ENCODE results near the gene KCNJ1. TPM values are rescaled to one million over a fixed set of nuclear protein-coding genes. Genes with fewer than 3 reads are reported as not detected.

KCNJ1 gene
- total RNA-seq, 2 donors from 2014 or later = not detected

DNA sequence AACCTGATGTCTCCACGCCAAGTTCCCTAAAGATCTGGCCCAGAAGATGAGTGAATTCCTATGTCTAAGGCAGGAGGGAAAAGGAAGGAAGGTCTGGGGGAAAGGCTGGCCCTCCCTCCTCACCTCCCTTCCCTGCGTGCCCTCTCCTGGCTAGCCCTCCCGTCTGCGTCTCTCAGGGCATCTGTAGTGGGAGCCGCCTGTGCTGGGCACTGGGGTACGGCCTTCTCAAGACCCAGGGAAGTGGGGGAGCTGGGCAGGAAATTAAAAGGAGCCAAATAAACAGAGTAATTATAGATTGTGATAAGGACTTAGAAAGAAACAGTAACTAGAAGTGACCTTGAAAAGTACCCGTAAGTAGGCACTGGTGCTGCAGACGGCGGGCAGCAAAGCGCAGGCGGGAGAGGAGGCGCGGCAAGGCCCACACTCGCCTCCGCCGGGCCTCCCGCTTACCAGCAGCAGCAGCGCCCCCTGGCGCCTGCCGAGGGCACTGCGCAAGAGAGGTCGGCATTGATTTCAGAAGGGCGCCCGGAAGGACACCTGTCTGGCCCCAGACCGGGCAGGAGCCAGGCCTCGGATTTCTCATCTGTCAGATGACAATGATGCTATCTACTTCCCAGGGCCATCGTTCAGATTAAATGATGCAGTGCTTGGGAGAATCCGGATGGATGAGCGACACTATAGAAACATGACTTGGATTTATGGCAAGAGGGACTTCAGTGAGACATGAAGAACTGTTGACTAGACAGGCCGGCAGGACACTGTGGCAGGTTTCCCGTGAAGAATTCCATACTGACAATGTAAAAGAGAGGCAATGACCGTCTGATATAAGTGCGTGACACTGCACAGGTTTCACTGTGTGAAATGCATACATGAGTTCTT, 7.3 kb downstream of the KCNJ1 start:
- DNase-seq (ENCODE audit: low spot score) = peak; percentile 67
- H3K4me3 ChIP-seq = no peak overlapping the region
- H3K36me3 ChIP-seq = no peaks in the 10 kb centered on the region
- H3K27me3 ChIP-seq = no peaks in the 10 kb centered on the region
- TF ChIP-seq CTCF (IDR thresholded peaks at IDR 0.05) = peak; percentile 90 to 95
- peak overlapping the region in 1 of 2 donors; percentile 8 for H3K27ac ChIP-seq
- H3K9me3 ChIP-seq = no peaks in the 10 kb centered on the region
- peaks cover 0 to 11% of the 10 kb centered on the region in 2 donors for H3K4me1 ChIP-seq

DNA sequence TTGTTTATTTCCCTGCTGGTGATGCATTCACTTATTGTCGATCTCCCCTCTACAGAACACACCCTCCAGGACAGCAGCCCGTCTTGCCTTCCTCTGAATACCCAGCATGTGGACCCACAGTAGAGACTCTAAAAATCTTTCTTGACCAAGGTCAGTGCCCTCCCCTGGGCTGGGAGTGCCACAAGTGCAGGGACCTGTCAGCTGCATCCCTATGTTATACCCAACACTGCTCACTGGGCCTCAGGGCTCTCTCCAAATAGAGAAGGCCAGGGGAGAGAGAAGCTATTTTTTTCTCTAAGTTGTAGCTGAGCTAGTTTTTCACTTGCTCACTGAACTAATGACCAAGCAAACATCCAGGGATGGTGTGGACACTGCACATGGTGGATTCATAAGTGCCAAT, 9.8 kb downstream of the KCNJ1 start:
- H3K9me3 ChIP-seq = no peaks in the 10 kb centered on the region
- peaks cover 0 to 11% of the 10 kb centered on the region in 2 donors for H3K4me1 ChIP-seq
- H3K4me3 ChIP-seq = no peak overlapping the region
- no peak overlapping the region for H3K27ac ChIP-seq
- H3K27me3 ChIP-seq = no peaks in the 10 kb centered on the region
- no peak for DNase-seq (ENCODE audit: low spot score)
- H3K36me3 ChIP-seq = no peaks in the 10 kb centered on the region
- no peak for TF ChIP-seq CTCF (IDR thresholded peaks at IDR 0.05)

GRCh38 chr11:128856241-128856640, 10.9 kb downstream of the KCNJ1 start:
- TF ChIP-seq CTCF (IDR thresholded peaks at IDR 0.05) = no peak
- H3K27me3 ChIP-seq = no peaks in the 10 kb centered on the region
- no peaks in the 10 kb centered on the region for H3K36me3 ChIP-seq
- peaks cover 0 to 11% of the 10 kb centered on the region in 2 donors for H3K4me1 ChIP-seq
- no peaks in the 10 kb centered on the region for H3K9me3 ChIP-seq
- DNase-seq (ENCODE audit: low spot score) = no peak
- no peak overlapping the region for H3K27ac ChIP-seq
- no peak overlapping the region for H3K4me3 ChIP-seq

GRCh38 chr11:128854841-128855240, 12.3 kb downstream of the KCNJ1 start:
- Histone ChIP-seq H3K4me3 (no peak overlapping the region), H3K4me1 (peaks cover 0 to 4% of the 10 kb centered on the region in 2 donors), H3K27ac (no peak overlapping the region), H3K27me3 (no peaks in the 10 kb centered on the region), H3K9me3 (no peaks in the 10 kb centered on the region), H3K36me3 (no peaks in the 10 kb centered on the region)
- DNase-seq (ENCODE audit: low spot score) = no peak
- no peak for TF ChIP-seq CTCF (IDR thresholded peaks at IDR 0.05)

DNA sequence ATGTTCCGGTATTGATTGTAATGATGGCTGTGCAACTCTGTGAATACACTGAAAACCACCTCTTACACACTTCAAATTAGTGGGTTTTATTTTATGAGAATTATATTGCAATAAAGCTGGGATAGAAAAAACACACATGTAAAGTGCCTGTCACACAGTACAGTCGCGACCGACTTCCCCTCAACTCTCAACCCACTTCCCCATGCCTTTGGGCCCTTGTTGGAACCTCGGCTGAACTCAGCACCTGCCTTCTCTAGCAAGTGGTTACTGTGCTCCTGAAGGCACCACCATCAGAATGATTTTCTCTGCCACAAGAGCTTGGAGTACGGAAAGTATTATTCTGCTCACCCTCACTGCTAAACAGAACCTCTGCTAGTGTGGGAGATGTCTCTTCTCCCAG, 13.5 kb downstream of the KCNJ1 start:
- Histone ChIP-seq H3K4me3 (no peak overlapping the region), H3K9me3 (no peaks in the 10 kb centered on the region), H3K4me1 (no peaks in the 10 kb centered on the region), H3K27me3 (no peaks in the 10 kb centered on the region), H3K27ac (no peak overlapping the region), H3K36me3 (no peaks in the 10 kb centered on the region)
- DNase-seq (ENCODE audit: low spot score) = no peak
- no peak for TF ChIP-seq CTCF (IDR thresholded peaks at IDR 0.05)
